ENCODE results near the gene GPR173. TPM values are rescaled to one million over a fixed set of nuclear protein-coding genes. Genes with fewer than 3 reads are reported as not detected.

GPR173 gene, protein sequence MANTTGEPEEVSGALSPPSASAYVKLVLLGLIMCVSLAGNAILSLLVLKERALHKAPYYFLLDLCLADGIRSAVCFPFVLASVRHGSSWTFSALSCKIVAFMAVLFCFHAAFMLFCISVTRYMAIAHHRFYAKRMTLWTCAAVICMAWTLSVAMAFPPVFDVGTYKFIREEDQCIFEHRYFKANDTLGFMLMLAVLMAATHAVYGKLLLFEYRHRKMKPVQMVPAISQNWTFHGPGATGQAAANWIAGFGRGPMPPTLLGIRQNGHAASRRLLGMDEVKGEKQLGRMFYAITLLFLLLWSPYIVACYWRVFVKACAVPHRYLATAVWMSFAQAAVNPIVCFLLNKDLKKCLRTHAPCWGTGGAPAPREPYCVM
- 4.8 and 6.4 TPM in 2 replicates for total RNA-seq

DNA sequence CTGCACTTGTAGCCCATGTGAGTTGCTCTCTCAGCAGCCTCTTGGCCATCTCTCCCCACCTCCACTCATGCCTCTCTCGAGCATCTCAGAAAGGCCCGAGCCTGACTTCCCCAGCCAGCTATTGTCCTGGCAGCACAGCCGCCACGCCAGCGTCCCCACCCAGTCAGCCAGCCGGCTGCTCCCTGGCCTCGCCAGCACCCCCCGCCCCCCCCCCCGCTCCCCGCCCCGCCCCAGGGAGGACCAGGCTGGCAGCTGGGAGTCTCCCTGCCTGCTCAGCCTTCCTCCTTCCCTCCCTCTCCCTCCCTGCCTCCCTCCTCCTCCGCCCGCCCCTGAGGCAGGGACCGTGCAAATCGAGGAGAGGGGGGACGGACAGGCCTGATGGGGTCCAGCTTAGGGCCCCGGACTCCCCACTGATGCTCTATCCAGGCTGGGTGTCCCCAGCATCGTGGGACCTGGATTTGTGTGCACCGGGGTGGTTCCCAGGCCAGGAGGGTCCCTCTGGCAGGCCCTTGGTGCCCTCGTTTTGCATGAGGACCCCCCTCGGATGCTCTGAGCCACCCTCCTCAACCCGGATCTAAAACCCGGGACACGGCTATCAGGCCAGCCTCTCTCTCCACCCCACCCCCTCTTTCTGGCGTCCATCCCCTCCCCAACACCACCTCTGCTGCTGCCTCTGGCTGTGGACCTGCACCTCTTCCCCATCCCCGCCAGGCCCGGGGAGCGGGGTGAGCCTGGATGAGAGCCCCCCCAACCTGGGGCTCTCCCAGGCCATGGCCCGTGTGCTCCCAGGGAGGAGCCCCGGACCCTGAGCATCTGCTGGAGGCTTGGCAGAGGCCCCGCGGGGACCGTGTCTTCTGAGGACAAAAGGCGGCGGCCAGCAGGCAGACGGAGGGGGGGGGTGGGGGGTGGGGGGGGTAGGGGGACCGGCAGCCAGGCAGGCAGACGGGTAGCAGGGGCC is at the start of gene GPR173:
TSS of gene GPR173 (plus strand) at position 621 of the 958 bp plus-strand sequence. CDS start 27,833 bp downstream, outside the sequence.
- Histone ChIP-seq H3K4me3 (ENCODE audit: low read depth, low read length) (peak within 1 kb of the TSS; percentile 59), H3K36me3 (ENCODE audit: control insufficient read depth, insufficient read depth, low read length) (no peaks in the 10 kb centered on the region), H3K27me3 (ENCODE audit: control insufficient read depth, insufficient read depth, low read length) (no peaks in the 10 kb centered on the region)
- TF ChIP-seq, protein P1, sequence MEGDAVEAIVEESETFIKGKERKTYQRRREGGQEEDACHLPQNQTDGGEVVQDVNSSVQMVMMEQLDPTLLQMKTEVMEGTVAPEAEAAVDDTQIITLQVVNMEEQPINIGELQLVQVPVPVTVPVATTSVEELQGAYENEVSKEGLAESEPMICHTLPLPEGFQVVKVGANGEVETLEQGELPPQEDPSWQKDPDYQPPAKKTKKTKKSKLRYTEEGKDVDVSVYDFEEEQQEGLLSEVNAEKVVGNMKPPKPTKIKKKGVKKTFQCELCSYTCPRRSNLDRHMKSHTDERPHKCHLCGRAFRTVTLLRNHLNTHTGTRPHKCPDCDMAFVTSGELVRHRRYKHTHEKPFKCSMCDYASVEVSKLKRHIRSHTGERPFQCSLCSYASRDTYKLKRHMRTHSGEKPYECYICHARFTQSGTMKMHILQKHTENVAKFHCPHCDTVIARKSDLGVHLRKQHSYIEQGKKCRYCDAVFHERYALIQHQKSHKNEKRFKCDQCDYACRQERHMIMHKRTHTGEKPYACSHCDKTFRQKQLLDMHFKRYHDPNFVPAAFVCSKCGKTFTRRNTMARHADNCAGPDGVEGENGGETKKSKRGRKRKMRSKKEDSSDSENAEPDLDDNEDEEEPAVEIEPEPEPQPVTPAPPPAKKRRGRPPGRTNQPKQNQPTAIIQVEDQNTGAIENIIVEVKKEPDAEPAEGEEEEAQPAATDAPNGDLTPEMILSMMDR (IDR thresholded peaks at IDR 0.05; ENCODE audit: insufficient read depth, low read length, poor library complexity, severe bottlenecking) = no peak
- DNase-seq (ENCODE audit: low read depth) = no peak

DNA sequence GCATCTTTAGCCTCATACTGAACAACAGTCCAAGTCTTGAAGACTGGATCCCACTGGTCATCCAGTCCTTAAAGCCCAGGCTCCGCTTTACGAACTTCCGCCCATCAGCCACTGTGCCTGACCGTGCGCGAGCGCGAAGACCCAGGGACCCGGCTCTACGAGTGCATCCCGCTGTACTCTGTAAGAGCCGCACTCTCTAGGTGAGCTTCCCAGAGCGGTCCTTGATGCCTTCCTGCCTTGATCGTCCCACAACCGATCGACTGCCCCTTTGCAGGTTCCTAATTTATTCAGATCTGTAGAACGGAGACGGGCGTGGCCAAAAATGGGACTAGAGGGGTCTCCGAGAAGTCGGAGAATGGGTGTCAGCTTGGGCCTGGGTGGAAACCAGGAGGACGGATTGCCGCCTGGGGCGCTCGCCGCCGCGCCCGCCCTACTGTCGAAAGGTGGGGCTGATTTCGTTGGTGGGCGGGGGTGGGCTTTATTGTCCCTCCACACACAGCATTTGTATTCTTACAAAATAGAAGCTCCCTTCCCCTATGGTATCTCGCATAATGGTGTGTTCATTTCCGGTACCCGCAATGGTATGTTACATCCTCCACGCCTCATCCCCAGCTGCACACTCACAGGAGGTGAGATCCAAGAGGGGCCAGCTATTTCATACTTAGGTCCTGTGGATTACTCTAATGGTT is 48.0 kb upstream of the GPR173 start:
- TF ChIP-seq, protein P1 (IDR thresholded peaks at IDR 0.05; ENCODE audit: insufficient read depth, low read length, poor library complexity, severe bottlenecking) = no peak
- H3K27me3 ChIP-seq (ENCODE audit: control insufficient read depth, insufficient read depth, low read length) = no peaks in the 10 kb centered on the region
- no peaks in the 10 kb centered on the region for H3K36me3 ChIP-seq (ENCODE audit: control insufficient read depth, insufficient read depth, low read length)
- DNase-seq (ENCODE audit: low read depth) = no peak
- H3K4me3 ChIP-seq (ENCODE audit: low read depth, low read length) = no peak overlapping the region

DNA sequence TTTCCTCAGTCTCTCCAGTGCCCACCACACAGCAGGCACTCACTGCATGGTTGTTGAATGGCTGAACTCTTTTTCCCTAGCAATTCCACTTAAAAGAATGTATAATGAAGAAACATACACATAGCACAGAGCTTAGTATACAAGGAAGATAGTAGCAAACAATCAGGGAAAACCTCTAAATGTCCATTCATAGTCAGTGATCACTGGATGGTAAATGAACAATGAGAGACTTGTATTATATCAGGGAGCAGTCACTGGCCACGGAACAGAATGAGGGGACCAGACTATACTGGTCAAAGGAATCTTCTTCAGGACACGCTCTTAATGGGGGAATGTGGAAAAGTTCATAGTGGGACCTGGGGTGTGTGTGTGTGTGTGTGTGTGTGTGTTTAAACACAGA is 46.6 kb upstream of the GPR173 start:
- DNase-seq (ENCODE audit: low read depth) = no peak
- TF ChIP-seq, protein P1 (IDR thresholded peaks at IDR 0.05; ENCODE audit: insufficient read depth, low read length, poor library complexity, severe bottlenecking) = no peak
- H3K27me3 ChIP-seq (ENCODE audit: control insufficient read depth, insufficient read depth, low read length) = no peaks in the 10 kb centered on the region
- H3K36me3 ChIP-seq (ENCODE audit: control insufficient read depth, insufficient read depth, low read length) = no peaks in the 10 kb centered on the region
- no peak overlapping the region for H3K4me3 ChIP-seq (ENCODE audit: low read depth, low read length)

DNA sequence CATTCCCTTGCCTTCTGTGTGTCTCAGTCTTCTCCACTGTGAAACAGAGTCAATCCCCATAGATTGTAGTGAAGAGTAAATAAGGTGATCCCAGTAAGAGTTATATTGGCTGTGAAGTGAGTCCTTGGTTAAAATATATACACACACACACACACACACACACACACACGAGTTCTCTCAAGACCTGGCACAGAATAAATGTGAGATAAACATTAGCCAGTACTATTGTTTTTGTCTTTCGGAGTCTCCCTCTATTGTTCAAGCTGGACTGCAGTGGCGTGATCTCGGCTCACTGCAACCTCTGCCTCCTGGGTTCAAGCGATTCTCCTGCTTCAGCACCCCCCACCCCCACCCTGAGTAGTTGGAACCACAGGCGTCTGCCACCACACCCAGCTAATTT is 45.5 kb upstream of the GPR173 start:
- TF ChIP-seq, protein P1 (IDR thresholded peaks at IDR 0.05; ENCODE audit: insufficient read depth, low read length, poor library complexity, severe bottlenecking) = no peak
- Histone ChIP-seq H3K4me3 (ENCODE audit: low read depth, low read length) (no peak overlapping the region), H3K36me3 (ENCODE audit: control insufficient read depth, insufficient read depth, low read length) (no peaks in the 10 kb centered on the region), H3K27me3 (ENCODE audit: control insufficient read depth, insufficient read depth, low read length) (no peaks in the 10 kb centered on the region)
- DNase-seq (ENCODE audit: low read depth) = no peak

DNA sequence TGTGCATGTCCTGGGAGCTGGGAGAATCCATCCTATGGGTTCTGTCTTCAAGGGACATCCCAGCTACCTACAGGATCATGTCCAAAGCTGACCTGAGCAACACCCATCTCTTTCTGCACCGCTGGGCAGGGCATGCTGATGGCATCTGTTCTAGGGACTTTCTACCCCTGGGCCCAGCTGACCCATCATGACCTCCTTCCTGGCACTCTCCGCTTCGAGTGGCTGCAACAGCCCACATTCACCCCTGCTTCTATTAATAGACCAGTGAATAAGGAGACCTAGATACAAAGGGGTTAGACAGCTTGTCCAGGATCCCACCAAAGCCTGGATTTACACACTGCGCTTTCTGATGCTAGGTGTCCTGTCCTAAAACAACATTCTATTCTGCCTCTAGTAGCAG is 44.6 kb upstream of the GPR173 start:
- no peak for DNase-seq (ENCODE audit: low read depth)
- H3K36me3 ChIP-seq (ENCODE audit: control insufficient read depth, insufficient read depth, low read length) = no peaks in the 10 kb centered on the region
- TF ChIP-seq, protein P1 (IDR thresholded peaks at IDR 0.05; ENCODE audit: insufficient read depth, low read length, poor library complexity, severe bottlenecking) = no peak
- no peaks in the 10 kb centered on the region for H3K27me3 ChIP-seq (ENCODE audit: control insufficient read depth, insufficient read depth, low read length)
- H3K4me3 ChIP-seq (ENCODE audit: low read depth, low read length) = no peak overlapping the region
